ENCODE results near the gene MBD3. TPM values are rescaled to one million over a fixed set of nuclear protein-coding genes. Genes with fewer than 3 reads are reported as not detected.

The MBD3 gene
- total and polyA plus RNA-seq, 8 donors = 39.8 to 154 (median 57.4) TPM

GRCh38 chr19:1576242-1577089 is 16.2 kb downstream of the MBD3 start:
- peaks cover 36 to 56% (median 54%) of the 10 kb centered on the region in 4 donors for H3K36me3 ChIP-seq
- TF ChIP-seq EP300 (IDR thresholded peaks at IDR 0.05) (no peak), POLR2A (IDR thresholded peaks at IDR 0.05) (no peak), CTCF (IDR thresholded peaks at IDR 0.05) (no peak), POLR2AphosphoS5 (IDR thresholded peaks at IDR 0.05) (no peak)
- H3K4me1 ChIP-seq = no peaks in the 10 kb centered on the region
- H3K27ac ChIP-seq = peak overlapping the region in 1 of 5 donors; percentile 9
- no peaks in the 10 kb centered on the region for H3K27me3 ChIP-seq
- DNase-seq = no peak
- no peaks in the 10 kb centered on the region for H3K9me3 ChIP-seq
- intact Hi-C loops (cut with DNase I; ENCODE audit: low total_unique reads) = no loop called here
- no peak overlapping the region for H3K4me3 ChIP-seq
- 86 to 92% (median 88%) methylated on average over 8 to 30 of the region's 30 CpGs for WGBS, 5 donors

GRCh38 chr19:1575323-1576241 is 17.1 kb downstream of the MBD3 start:
- 73 to 82% (median 78%) methylated on average over 20 to 22 of the region's 22 CpGs for WGBS, 5 donors
- TF ChIP-seq CTCF (IDR thresholded peaks at IDR 0.05) (no peak), EP300 (IDR thresholded peaks at IDR 0.05) (no peak), POLR2A (IDR thresholded peaks at IDR 0.05) (no peak), POLR2AphosphoS5 (IDR thresholded peaks at IDR 0.05) (no peak)
- no peaks in the 10 kb centered on the region for H3K9me3 ChIP-seq
- no peaks in the 10 kb centered on the region for H3K4me1 ChIP-seq
- intact Hi-C loops (cut with DNase I; ENCODE audit: low total_unique reads) = no loop called here
- H3K4me3 ChIP-seq = no peak overlapping the region
- no peak for DNase-seq
- peaks cover 27 to 47% (median 45%) of the 10 kb centered on the region in 4 donors for H3K36me3 ChIP-seq
- no peak overlapping the region for H3K27ac ChIP-seq
- no peaks in the 10 kb centered on the region for H3K27me3 ChIP-seq

GRCh38 chr19:1574354-1575136 is 18.1 kb downstream of the MBD3 start:
- peaks cover 17 to 36% (median 35%) of the 10 kb centered on the region in 4 donors for H3K36me3 ChIP-seq
- intact Hi-C loops (cut with DNase I; ENCODE audit: low total_unique reads) = no loop called here
- H3K9me3 ChIP-seq = no peaks in the 10 kb centered on the region
- H3K27ac ChIP-seq = no peak overlapping the region
- no peak for DNase-seq
- H3K4me1 ChIP-seq = no peaks in the 10 kb centered on the region
- TF ChIP-seq CTCF (IDR thresholded peaks at IDR 0.05) = no peak
- no peak for TF ChIP-seq POLR2A (IDR thresholded peaks at IDR 0.05)
- 84 to 91% (median 87%) methylated on average over 30 to 34 of the region's 34 CpGs for WGBS, 5 donors
- H3K4me3 ChIP-seq = no peak overlapping the region
- peaks cover 0 to 2% (median 0%) of the 10 kb centered on the region in 3 donors for H3K27me3 ChIP-seq

GRCh38 chr19:1572795-1573194 is 19.9 kb downstream of the MBD3 start:
- H3K9me3 ChIP-seq = no peaks in the 10 kb centered on the region
- WGBS, 5 donors = 70 to 83% (median 81%) methylated on average over 9 of the region's 9 CpGs
- H3K4me3 ChIP-seq = no peak overlapping the region
- TF ChIP-seq CTCF (IDR thresholded peaks at IDR 0.05) (no peak), EP300 (IDR thresholded peaks at IDR 0.05) (no peak), POLR2AphosphoS5 (IDR thresholded peaks at IDR 0.05) (no peak), POLR2A (IDR thresholded peaks at IDR 0.05) (no peak)
- DNase-seq = no peak
- peaks cover 11 to 19% (median 17%) of the 10 kb centered on the region in 4 donors for H3K36me3 ChIP-seq
- no peak overlapping the region for H3K27ac ChIP-seq
- peaks cover 5 to 9% (median 7%) of the 10 kb centered on the region in 4 donors for H3K4me1 ChIP-seq
- peaks cover 0 to 4% (median 0%) of the 10 kb centered on the region in 3 donors for H3K27me3 ChIP-seq
- intact Hi-C loops (cut with DNase I; ENCODE audit: low total_unique reads) = no loop called here
